Measurements from ENCODE around the gene CEP85.

Gene CEP85, protein sequence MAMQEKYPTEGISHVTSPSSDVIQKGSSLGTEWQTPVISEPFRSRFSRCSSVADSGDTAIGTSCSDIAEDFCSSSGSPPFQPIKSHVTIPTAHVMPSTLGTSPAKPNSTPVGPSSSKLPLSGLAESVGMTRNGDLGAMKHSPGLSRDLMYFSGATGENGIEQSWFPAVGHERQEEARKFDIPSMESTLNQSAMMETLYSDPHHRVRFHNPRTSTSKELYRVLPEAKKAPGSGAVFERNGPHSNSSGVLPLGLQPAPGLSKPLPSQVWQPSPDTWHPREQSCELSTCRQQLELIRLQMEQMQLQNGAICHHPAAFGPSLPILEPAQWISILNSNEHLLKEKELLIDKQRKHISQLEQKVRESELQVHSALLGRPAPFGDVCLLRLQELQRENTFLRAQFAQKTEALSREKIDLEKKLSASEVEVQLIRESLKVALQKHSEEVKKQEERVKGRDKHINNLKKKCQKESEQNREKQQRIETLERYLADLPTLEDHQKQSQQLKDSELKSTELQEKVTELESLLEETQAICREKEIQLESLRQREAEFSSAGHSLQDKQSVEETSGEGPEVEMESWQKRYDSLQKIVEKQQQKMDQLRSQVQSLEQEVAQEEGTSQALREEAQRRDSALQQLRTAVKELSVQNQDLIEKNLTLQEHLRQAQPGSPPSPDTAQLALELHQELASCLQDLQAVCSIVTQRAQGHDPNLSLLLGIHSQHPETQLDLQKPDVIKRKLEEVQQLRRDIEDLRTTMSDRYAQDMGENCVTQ

GRCh38 chr1:26233903-26234643 lies at the start of gene CEP85:
TSS of gene CEP85 (plus strand) at chr1:26234200. CDS start at chr1:26239784, 5,584 bp downstream.
- DNase-seq: peak; percentile 96 to 100 (median 99)
- intact Hi-C loops (cut with DNase I): loop anchor here (5.0 kb wide), 3 partner anchors 43 to 122 kb away; partner anchors contain the start of genes C1orf232, PDIK1L and ZNF593

DNA sequence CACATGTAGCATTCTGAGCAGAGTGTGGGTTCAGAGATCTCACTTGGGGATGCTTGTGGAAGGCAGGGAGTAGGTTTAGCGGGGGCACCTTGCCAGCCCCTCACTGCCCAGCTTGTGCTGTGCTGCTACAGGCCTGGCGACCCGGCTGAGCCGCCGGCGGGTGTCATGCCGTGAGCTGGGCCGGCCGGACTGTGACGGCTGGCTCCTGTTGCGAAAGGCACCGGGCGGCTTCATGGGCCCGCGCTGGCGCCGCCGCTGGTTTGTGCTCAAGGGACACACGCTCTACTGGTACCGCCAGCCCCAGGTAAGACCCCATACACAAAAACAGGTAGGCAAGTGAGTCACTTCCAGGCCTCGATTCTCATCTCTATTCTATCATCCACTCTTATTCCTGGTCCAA lies 49.1 kb upstream of the CEP85 start:
- intact Hi-C loops (cut with DNase I): no loop called here

GRCh38 chr1:26187882-26188281 lies 46.1 kb upstream of the CEP85 start:
- intact Hi-C loops (cut with DNase I): no loop called here
- DNase-seq: no peak

More for the DNA sequence above, 49.1 kb upstream of the CEP85 start:
- DNase-seq: peak in 2 of 10 donors; percentile 23 to 62

- intact Hi-C loops (cut with DNase I): no loop called here
- peak in 1 of 10 donors; percentile 24 for DNase-seq
Observed at GRCh38 chr1:26188477-26188876, 45.5 kb upstream of the CEP85 start.

DNA sequence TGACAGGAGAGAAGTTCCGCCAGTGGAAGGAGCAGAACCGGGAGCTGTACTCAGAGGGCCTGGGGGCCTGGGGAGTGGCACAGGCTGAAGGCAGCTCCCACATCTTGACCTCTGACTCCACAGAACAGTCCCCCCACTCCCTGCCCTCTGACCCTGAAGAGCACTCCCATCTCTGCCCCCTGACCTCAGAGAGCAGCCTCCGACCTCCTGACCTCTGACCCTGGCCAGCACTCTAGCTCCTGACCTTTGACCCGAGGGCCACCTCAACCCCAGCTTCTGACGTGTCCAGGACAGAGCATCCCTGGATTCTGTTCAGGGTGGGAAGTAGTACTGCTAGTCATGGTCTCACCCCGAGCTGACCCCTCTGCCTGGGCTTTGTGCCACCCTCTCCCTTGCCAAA lies 44.7 kb upstream of the CEP85 start:
- intact Hi-C loops (cut with DNase I): no loop called here

DNA sequence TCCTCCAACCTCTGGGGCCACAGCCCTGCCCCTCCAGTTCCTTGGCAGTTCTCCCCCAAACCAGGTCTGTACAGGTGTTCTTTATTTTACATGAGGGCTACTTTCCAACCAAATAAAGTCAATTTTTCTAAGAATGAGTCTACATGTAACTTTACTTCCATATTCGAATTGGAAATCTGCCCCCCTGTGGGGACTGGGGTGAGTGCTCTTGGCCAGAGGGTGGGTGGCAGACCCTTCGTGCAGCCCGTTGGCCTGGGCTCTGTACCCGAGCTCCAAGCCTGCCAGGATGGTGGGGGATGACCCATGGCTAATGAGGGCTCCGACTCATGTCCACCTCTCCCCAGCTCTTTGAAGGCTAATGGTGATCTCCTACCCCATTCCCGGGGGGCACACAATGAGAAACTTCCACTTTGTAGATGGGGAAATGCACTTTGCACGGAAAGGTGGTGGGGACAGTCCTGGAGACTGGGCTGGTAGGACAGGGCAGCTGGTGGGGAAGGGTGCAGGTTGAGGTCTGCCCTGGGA lies 44.2 kb upstream of the CEP85 start:
- DNase-seq: no peak
- intact Hi-C loops (cut with DNase I): no loop called here

More for the DNA sequence above, 44.7 kb upstream of the CEP85 start:
- peak in 1 of 10 donors; percentile 39 for DNase-seq

DNA sequence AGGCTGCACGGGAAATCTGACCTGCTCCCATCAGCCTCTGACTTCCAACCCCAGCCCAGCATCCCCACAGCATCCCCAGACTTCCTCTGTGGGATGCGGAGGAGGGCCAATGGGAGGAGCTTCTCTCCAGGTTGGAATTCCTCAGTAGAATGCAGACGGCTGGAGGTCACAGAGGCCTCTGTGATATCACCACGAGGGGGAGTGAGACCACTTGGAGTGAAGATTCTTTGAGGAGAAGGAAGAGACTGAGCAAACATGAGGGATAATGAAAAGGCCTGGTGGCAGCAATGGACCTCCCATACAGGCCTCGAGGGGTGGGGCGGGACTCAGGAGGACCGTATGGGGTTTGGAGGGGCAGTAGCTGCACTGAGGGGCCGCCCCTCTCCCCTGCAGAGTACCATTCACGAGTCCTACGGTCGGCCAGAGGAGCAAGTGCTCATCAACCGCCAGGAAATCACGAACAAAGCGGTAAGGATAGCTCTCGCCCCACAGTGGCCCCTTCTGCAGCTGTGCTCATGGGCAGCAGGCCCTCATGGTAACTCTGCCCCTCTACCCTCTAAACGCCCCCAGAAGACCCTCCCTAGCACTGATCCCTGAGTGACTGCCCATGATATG lies 43.5 kb upstream of the CEP85 start, which contains the start of gene CATSPER4:
Gene CATSPER4 (plus strand): TSS at position 230 of the 615 bp plus-strand sequence. CDS start 26 bp downstream, at position 256.
- DNase-seq: peak in 2 of 10 donors; percentile 20 to 29
- intact Hi-C loops (cut with DNase I): no loop called here

DNA sequence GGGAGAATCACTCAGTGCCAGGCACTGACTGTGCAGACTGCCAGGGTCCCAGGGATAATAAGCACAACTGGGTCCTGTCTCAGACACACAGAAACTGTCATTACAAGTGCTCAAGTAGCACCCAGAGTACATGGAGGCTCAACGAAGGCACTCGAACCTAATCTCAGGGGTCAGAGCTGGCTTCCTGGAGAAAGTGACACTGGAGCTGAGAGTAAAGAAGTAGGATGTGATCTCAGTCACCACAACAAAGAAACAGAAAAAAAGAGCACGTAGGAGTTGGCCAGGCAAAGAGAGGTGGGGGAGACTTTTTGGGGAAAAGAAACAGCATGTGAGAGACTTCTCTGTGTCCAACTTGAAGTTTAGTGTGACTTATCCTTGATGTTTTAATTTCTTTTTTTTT lies 42.3 kb upstream of the CEP85 start:
- intact Hi-C loops (cut with DNase I): no loop called here
- peak in 1 of 10 donors; percentile 4 for DNase-seq

DNA sequence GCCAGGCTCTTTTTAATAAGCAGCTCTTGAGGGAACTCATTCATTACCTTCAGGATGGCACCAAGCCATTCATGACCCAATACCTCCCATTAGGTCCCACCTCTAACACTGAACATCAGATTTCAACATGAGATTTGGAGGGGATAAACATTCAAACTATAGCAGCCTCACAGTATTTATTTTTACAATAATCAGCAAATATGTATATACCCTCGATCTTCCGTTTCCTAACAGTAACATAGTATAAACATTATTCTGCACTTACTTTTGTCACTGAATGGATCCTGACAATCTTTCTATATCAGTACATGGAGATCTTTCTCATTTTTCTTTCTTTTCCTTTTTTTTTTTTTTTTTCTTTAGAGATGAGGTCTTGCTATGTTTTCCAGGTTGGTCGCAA lies 38.2 kb upstream of the CEP85 start:
- intact Hi-C loops (cut with DNase I): no loop called here
- DNase-seq: no peak

- intact Hi-C loops (cut with DNase I): no loop called here
- DNase-seq: peak in 1 of 10 donors; percentile 9
Observed at GRCh38 chr1:26197301-26197700, 36.7 kb upstream of the CEP85 start.

DNA sequence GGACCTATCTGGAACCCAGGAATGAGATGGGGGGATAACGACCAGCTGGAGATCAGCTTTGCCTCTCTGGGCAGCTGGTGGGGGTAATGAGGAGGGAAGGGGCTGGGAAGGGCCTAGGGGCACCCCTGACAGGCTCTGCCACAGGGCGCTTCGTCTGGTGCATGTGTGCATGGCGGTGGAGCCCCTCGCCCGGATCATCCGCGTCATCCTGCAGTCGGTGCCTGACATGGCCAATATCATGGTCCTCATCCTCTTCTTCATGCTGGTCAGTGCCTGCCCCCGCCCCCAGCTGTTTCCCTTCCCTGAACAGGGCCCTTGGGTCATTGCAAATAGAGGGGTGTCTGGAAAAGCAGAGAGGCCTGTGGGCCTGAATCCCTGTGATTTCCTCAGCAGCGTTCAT lies 36.2 kb upstream of the CEP85 start:
- intact Hi-C loops (cut with DNase I): no loop called here
- peak in 2 of 10 donors; percentile 52 to 65 for DNase-seq

GRCh38 chr1:26200413-26200812 lies 33.6 kb upstream of the CEP85 start:
- intact Hi-C loops (cut with DNase I): no loop called here
- DNase-seq: peak in 1 of 10 donors; percentile 7

DNA sequence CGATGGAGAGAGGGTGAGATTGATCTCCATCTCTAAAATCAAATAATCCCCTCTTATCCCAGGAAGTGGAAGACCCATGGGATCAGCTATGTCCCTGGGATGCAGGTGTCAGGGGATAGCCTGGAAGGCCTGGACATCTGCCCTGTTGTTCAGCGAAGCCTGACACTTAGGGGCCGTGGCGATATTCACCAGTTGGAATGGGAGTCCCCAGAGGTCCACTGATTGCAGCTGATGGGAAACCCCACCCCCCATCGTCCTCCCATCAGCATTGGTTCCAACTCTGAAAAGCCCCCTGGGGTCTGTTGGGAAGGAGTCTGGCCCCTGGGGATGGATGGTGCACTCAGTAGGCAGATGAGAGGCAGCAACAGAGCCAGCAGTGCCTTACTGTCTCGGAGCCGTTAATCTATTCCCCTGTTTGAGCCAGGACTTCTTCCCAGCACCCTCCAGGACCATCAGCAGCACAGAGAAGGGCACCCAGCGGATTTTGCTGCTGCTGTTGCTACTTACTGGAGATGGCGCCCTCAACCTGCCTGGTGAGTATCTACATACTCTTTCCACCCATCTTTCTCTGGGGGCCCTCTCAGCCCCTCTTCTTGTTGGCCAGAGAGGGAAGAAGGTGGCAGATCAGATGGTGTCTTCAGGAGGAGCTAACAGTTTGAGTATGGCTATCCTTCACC lies 30.2 kb upstream of the CEP85 start:
- no peak for DNase-seq
- intact Hi-C loops (cut with DNase I): no loop called here

DNA sequence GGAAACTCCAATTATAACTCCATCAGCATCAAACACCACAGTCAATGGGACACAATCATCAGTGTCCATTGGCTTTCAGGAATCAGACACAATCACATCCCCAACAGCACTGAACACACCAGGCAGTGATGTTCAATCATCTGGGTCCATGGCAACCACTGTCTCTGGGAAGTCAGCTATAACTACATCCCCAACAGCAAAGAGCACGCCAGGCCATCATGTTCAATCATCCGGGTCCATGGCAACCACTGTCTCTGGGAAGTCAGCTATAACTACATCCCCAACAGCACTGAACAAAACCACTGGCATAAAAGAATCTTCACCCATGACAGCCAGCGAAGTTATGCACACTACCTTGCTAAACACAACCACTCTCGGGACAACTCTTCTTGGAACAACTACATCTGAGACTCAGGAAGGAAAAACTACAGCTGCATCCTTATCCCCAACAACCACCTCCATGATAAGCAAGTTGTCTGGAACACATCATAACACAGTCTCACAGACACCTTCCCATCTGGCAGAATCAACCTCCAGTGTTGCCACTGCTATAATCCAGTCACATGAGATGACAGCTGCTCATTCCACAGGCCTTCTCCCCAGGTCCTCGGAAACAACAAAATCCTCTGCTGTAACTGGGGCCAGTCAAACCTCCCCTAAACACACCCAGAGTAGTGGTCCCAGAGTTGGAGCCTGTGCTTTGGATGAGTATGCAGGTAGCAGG lies 23.7 kb upstream of the CEP85 start:
- DNase-seq: peak in 1 of 10 donors; percentile 9
- intact Hi-C loops (cut with DNase I): no loop called here

- intact Hi-C loops (cut with DNase I): no loop called here
- DNase-seq: no peak
Observed at GRCh38 chr1:26212726-26213125, 21.3 kb upstream of the CEP85 start.

- intact Hi-C loops (cut with DNase I): no loop called here
- DNase-seq: peak in 1 of 10 donors; percentile 52
Observed at GRCh38 chr1:26213335-26213905, 20.6 kb upstream of the CEP85 start.

GRCh38 chr1:26215246-26215645 lies 18.8 kb upstream of the CEP85 start:
- intact Hi-C loops (cut with DNase I): no loop called here
- DNase-seq: peak in 1 of 10 donors; percentile 50

GRCh38 chr1:26218906-26219494 lies 15.0 kb upstream of the CEP85 start:
- peak in 1 of 10 donors; percentile 54 for DNase-seq
- intact Hi-C loops (cut with DNase I): no loop called here

Data from posterior cingulate gyrus (tissue), 11 donors.